Tibial artery (tissue), 4 donors: Measurements from ENCODE around the gene IFNG-AS1.

Experiments
- DNase-seq, 2 donors: peaks; one replicate each; pipeline ENCODE4 v3.0.0-alpha.2; 2019
- H3K27ac ChIP-seq, 2 donors: fragments of 200-600 bp; sonication (generic) in 1 of 2; 1 replicate in 1 of 2; 2 replicates in 1 of 2; pipeline ENCODE4 v1.5.1; 2018 to 2019; ENCODE audit warnings: mild to moderate bottlenecking in 1 of 2
- H3K27me3 ChIP-seq, 2 donors: fragments of 200-600 bp; sonication (generic) in 1 of 2; one replicate each; pipeline versions ENCODE4 v1.5.1 to v1.6.0; 2016 to 2019
- H3K36me3 ChIP-seq, 3 donors: fragments of 200-600 bp; sonication (generic) in 2 of 3; one replicate each; pipeline ENCODE4 v1.5.1; 2016 to 2019; ENCODE audit warnings: mild to moderate bottlenecking in 2 of 3
- H3K4me1 ChIP-seq, 4 donors: fragments of 200-600 bp; sonication (generic) in 2 of 4; 1 replicate in 3 of 4; 2 replicates in 1 of 4; pipeline ENCODE4 v1.5.1; 2016 to 2019
- H3K4me3 ChIP-seq, 2 donors: fragments of 200-600 bp; sonication (generic) in 1 of 2; 1 replicate in 1 of 2; 2 replicates in 1 of 2; pipeline ENCODE4 v1.5.1; 2018 to 2019; ENCODE audit warnings: mild to moderate bottlenecking in 2 of 2
- H3K9me3 ChIP-seq, 3 donors: fragments of 200-600 bp; sonication (generic) in 1 of 3; one replicate each; pipeline ENCODE4 v1.5.1; 2016 to 2019
- intact Hi-C: fragments of 100-400 bp; cut with DNase I; formaldehyde crosslinking; loops from one replicate; pipeline ENCODE4 v1.15.0; 2023; ENCODE audit warnings: low total_unique reads
- TF ChIP-seq, protein P1 (sequence below), 2 experiments: fragments of 200-600 bp in 1 of 2; fragments of 450-650 bp in 1 of 2; IDR thresholded peaks; one replicate each; pipeline ENCODE4 v1.5.1; 2017 to 2019; ENCODE audit warnings: antibody characterized with exemption in 2 of 2, mild to moderate bottlenecking in 1 of 2, moderate library complexity in 1 of 2

Gene IFNG-AS1

GRCh38 chr12:68034567-68034966, 45.3 kb downstream of the IFNG-AS1 start:
- H3K4me1 ChIP-seq, result no peaks in the 10 kb centered on the region
- no peak overlapping the region for H3K4me3 ChIP-seq
- H3K36me3 ChIP-seq, result no peaks in the 10 kb centered on the region
- no peak overlapping the region for H3K27ac ChIP-seq
- intact Hi-C loops, result no loop called here
- TF ChIP-seq, protein P1, sequence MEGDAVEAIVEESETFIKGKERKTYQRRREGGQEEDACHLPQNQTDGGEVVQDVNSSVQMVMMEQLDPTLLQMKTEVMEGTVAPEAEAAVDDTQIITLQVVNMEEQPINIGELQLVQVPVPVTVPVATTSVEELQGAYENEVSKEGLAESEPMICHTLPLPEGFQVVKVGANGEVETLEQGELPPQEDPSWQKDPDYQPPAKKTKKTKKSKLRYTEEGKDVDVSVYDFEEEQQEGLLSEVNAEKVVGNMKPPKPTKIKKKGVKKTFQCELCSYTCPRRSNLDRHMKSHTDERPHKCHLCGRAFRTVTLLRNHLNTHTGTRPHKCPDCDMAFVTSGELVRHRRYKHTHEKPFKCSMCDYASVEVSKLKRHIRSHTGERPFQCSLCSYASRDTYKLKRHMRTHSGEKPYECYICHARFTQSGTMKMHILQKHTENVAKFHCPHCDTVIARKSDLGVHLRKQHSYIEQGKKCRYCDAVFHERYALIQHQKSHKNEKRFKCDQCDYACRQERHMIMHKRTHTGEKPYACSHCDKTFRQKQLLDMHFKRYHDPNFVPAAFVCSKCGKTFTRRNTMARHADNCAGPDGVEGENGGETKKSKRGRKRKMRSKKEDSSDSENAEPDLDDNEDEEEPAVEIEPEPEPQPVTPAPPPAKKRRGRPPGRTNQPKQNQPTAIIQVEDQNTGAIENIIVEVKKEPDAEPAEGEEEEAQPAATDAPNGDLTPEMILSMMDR (IDR thresholded peaks at IDR 0.05), result no peak
- no peaks in the 10 kb centered on the region for H3K27me3 ChIP-seq
- no peak for DNase-seq
- no peaks in the 10 kb centered on the region for H3K9me3 ChIP-seq

- no peaks in the 10 kb centered on the region for H3K36me3 ChIP-seq
- TF ChIP-seq, protein P1 (IDR thresholded peaks at IDR 0.05), result no peak
- intact Hi-C loops, result no loop called here
- no peak for DNase-seq
- H3K27me3 ChIP-seq, result no peaks in the 10 kb centered on the region
- H3K27ac ChIP-seq, result no peak overlapping the region
- H3K4me3 ChIP-seq, result no peak overlapping the region
- H3K9me3 ChIP-seq, result no peaks in the 10 kb centered on the region
- no peaks in the 10 kb centered on the region for H3K4me1 ChIP-seq
Observed at GRCh38 chr12:68036642-68037041, 47.4 kb downstream of the IFNG-AS1 start.

- intact Hi-C loops, result no loop called here
- H3K27me3 ChIP-seq, result no peaks in the 10 kb centered on the region
- TF ChIP-seq, protein P1 (IDR thresholded peaks at IDR 0.05), result no peak
- no peak overlapping the region for H3K4me3 ChIP-seq
- H3K36me3 ChIP-seq, result no peaks in the 10 kb centered on the region
- H3K27ac ChIP-seq, result no peak overlapping the region
- no peaks in the 10 kb centered on the region for H3K9me3 ChIP-seq
- H3K4me1 ChIP-seq, result no peaks in the 10 kb centered on the region
- DNase-seq, result no peak
Observed at GRCh38 chr12:68037616-68038255, 48.5 kb downstream of the IFNG-AS1 start.

DNA sequence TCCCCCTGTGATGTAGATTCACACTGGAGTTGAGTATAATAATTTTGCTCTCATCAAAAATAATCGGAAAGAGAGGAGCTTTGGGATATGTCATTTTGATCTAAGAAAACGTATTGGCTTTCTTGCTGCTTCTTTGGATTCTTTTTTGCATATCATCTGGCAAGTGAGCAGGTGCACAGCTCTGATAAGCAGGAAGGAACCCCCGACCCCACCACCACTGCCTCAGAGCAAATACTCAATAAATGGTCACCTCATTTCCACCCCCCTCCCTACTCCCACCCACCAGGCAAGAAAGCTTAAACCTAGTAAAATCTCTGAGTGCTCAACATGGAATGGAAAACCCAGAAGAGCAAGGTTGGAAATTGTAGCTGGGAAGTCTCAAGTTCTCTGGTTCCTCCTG, 49.4 kb downstream of the IFNG-AS1 start:
- TF ChIP-seq, protein P1 (IDR thresholded peaks at IDR 0.05), result no peak
- intact Hi-C loops, result no loop called here

DNA sequence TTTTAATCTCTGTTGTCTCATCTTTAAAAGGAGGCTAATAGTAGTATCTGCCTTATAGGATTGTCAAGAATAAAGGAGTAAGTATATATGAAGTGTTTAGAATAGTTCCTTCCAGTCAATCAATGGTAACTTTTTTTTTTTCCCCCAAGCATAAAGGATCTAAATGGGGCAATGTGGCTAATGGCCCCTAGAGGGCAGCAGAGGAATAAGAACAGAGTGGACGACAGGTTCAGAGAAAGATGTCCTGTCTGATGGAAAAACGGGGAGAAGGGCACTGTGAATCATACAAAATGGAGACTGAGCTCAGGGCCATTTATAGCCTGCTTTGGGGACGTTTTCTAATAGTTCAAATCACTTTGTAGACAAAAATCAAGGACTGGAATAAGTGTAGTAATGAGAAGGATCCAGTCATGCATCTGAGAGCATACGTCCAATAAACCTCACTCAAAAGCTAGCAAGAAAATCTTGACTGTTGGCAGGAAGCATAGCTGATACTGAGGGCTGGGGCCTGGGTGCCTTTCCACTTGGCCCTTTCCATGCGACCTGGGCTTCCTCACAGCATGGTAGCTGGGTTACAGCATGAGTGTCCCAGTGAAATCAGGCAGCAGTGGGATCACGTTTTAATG, 51.3 kb downstream of the IFNG-AS1 start:
- DNase-seq, result peak in 1 of 2 donors; percentile 75
- H3K27ac ChIP-seq, result no peak overlapping the region
- H3K27me3 ChIP-seq, result no peaks in the 10 kb centered on the region
- intact Hi-C loops, result no loop called here
- H3K4me1 ChIP-seq, result no peaks in the 10 kb centered on the region
- H3K36me3 ChIP-seq, result no peaks in the 10 kb centered on the region
- H3K9me3 ChIP-seq, result no peaks in the 10 kb centered on the region
- TF ChIP-seq, protein P1 (IDR thresholded peaks at IDR 0.05), result peak; percentile 68 to 73
- no peak overlapping the region for H3K4me3 ChIP-seq

More for the DNA sequence above, 49.4 kb downstream of the IFNG-AS1 start:
- no peaks in the 10 kb centered on the region for H3K27me3 ChIP-seq
- no peaks in the 10 kb centered on the region for H3K36me3 ChIP-seq
- no peak overlapping the region for H3K4me3 ChIP-seq
- no peak for DNase-seq
- H3K4me1 ChIP-seq, result no peaks in the 10 kb centered on the region
- H3K9me3 ChIP-seq, result no peaks in the 10 kb centered on the region
- H3K27ac ChIP-seq, result no peak overlapping the region
